ENCODE measurements around the gene LRMDA. TPM values are rescaled to one million over a fixed set of nuclear protein-coding genes. Genes with fewer than 3 reads are reported as not detected.

The LRMDA gene
- total RNA-seq, 2 experiments from 2014 or later, result not detected

DNA sequence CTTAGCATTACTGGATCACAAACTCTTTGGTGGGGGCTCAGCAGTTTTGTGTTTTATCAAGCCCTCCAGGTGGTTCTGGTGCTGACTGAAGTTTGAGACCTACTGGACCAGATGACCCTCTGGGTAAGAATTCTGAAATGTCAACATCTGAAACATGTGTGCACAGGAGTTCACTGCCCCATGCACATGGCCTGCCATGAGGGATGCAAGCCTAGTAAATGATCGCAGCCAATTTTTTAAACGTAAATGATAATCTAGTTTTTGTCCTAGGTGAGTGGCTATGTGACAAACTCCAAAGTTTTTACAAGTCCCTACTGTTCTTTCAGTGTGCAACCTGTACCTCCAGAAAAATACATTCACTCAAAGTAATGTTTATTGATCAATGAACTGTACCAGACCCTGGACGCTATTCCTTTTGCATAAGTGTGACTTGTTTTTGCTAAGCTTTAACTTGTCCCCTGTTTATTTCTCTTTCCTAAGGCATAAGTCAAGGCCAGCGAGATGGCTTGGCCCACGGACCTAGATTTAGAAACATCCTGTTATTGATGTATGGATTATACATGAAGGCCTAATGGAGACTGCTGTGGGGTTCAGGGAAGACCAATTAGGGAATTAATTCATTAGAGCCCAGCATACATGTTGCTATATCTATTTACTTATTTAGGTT, 531.1 kb downstream of the LRMDA start:
- Mint-ChIP-seq H3K4me1 (no peaks in the 10 kb centered on the region), H3K4me3 (no peak overlapping the region), H3K9me3 (no peaks in the 10 kb centered on the region), H3K36me3 (ENCODE audit: low read depth) (no peaks in the 10 kb centered on the region), H3K27me3 (no peaks in the 10 kb centered on the region), H3K27ac (no peak overlapping the region)
- no peak for DNase-seq
- CTCF ChIA-PET, result no interaction called here
- POLR2A ChIA-PET, result no interaction called here

DNA sequence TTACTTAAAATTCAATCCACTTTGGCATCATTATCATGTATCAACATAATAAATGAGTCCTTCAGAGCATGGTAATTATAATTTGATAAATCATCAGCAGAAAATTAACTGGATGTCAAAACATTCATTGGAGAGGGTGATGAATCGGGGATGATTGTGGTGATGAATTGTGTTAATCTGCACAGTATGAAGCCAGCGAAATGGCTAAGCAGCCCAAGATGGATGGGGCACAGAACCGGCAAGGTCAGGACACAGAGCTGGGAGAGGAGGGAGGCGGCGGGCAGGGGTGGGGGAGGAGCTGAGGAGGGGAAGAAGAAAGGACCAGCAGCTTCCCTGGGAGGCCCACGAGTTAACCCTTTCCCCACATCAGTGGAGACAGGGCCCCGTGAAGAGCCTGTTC, 536.1 kb downstream of the LRMDA start:
- DNase-seq, result no peak
- Mint-ChIP-seq H3K27me3 (no peaks in the 10 kb centered on the region), H3K4me3 (no peak overlapping the region), H3K27ac (no peak overlapping the region), H3K36me3 (ENCODE audit: low read depth) (no peaks in the 10 kb centered on the region), H3K4me1 (no peaks in the 10 kb centered on the region), H3K9me3 (no peaks in the 10 kb centered on the region)
- ChIA-PET CTCF (no interaction called here), POLR2A (no interaction called here)

DNA sequence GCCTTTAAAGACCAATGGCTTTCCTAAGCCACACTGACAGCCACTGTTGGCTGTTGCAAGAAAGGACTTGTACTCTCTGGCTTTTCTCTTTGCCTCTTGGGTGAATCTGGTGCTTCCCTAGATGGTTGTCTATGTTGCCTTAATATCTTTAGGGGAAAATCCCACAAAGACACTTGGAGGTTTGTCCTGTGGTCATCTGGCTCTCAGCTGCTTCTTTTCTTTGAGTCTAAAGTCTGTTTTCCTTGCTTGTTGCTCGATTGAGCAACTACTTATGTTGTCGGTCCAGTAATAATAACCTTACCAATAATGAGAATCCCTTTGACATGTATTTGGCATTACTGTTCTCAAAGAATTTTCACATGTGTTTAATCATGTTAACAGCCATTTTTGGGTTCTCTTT, 537.6 kb downstream of the LRMDA start:
- DNase-seq, result no peak
- no peaks in the 10 kb centered on the region for H3K36me3 Mint-ChIP-seq (ENCODE audit: low read depth)
- H3K4me3 Mint-ChIP-seq, result no peak overlapping the region
- no peaks in the 10 kb centered on the region for H3K4me1 Mint-ChIP-seq
- no peaks in the 10 kb centered on the region for H3K9me3 Mint-ChIP-seq
- no peaks in the 10 kb centered on the region for H3K27me3 Mint-ChIP-seq
- ChIA-PET CTCF (interaction anchor here (0.6 kb wide), 1 partner anchor 291 kb away, joined by 3 read pairs; no protein-coding TSS in a partner anchor), POLR2A (no interaction called here)
- H3K27ac Mint-ChIP-seq, result no peak overlapping the region

DNA sequence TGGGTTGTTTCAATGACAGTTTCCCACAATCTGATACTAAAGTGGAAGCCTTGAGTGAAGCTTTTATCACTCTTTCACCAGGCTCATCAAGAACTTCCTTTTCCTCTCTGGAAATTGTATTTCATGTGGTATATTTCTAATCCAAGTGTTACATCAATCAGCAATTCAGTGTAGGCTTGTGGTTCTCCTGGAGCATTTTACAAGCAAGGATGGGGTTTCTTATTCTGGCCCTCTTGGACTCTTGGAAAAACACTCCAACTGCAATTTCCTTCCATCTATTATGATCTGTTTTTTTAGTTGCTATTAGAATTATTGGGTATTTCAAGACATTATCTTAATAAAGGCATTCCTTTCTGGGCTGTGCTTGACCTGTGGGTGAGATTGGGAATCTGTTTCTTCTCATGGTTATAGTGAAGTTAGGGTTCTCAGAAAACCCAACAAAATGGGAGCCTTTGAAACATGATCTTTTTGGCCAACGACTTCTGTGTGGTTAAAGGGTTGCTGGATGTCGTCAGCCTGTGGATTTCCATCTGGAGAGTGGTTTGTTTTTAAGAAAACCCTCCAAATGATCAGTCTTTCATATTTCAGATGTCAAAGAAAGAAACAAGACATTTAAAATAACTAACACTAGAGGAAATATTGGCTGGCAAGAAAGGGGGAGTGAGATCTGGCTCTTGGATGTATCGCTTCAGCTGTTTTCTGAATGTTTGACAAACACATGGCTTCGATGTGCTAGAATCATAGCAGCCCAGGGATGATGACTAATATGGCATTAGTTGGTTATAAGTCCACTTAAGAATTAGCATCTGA, 540.2 kb downstream of the LRMDA start:
- Mint-ChIP-seq H3K4me3 (no peak overlapping the region), H3K27me3 (no peaks in the 10 kb centered on the region), H3K4me1 (no peaks in the 10 kb centered on the region), H3K9me3 (no peaks in the 10 kb centered on the region), H3K36me3 (ENCODE audit: low read depth) (no peaks in the 10 kb centered on the region), H3K27ac (no peak overlapping the region)
- DNase-seq, result no peak
- ChIA-PET POLR2A (no interaction called here), CTCF (no interaction called here)

DNA sequence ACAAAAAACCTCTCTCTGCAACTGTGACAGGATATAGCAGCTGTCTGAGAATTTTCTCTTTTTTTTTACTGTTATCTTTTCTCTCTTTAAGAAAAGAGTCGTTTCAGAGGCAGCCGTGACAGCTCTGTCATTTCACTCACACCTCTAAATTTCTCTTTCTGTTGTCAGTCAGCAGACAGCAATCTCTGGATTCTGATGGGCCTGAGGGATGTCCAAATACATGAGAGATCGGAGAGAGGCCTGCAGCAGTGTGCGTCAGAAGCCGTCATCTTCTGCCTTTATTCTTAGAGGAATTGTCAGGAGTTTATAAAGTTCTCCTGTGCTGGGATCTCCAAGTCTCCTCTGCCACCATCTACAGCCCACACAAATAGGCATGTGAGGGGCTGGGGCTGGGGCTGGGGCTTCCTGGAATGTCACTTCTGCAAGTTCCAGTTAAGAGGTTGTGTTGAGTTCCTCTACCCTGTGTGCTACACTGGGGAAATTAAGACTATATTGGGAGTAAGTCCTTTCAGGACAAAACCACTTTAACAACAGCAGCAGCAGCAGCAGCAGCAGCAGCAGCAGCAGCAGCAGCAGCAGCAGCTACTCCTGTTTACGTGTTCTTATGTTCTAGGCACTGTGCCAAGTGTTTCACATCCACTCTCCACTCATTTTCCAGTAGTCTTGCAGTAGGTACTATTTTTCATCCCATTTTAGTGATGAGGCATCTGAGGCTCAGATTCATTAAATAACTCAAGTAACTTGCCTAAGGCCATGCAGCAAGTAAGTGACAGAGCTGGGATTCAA, 541.3 kb downstream of the LRMDA start:
- Mint-ChIP-seq H3K36me3 (ENCODE audit: low read depth) (no peaks in the 10 kb centered on the region), H3K4me1 (no peaks in the 10 kb centered on the region), H3K27me3 (no peaks in the 10 kb centered on the region), H3K9me3 (no peaks in the 10 kb centered on the region), H3K4me3 (no peak overlapping the region), H3K27ac (no peak overlapping the region)
- POLR2A ChIA-PET, result no interaction called here
- DNase-seq, result no peak
- CTCF ChIA-PET, result no interaction called here

DNA sequence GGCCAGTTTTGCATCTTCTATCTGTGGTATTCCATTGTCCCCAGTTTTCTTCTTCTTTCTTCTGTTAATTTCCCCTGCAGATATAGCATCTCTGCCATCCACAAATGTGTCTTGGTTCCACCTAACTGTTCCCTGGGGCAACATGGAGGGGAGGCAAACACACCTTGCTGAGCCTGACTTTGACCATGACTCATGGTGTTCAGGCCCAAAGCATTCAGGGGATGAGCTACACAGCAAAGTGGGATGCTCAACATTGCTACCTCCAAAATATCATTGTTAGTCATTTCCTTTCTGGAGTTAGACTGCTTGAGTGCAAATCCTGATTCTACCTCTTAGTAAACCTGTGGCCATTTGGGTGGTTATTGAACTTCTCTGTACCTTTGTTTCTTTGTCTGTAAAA, 542.7 kb downstream of the LRMDA start:
- ChIA-PET CTCF (no interaction called here), POLR2A (no interaction called here)
- H3K4me3 Mint-ChIP-seq, result no peak overlapping the region
- H3K4me1 Mint-ChIP-seq, result no peaks in the 10 kb centered on the region
- DNase-seq, result no peak
- no peaks in the 10 kb centered on the region for H3K27me3 Mint-ChIP-seq
- no peaks in the 10 kb centered on the region for H3K36me3 Mint-ChIP-seq (ENCODE audit: low read depth)
- no peak overlapping the region for H3K27ac Mint-ChIP-seq
- no peaks in the 10 kb centered on the region for H3K9me3 Mint-ChIP-seq

DNA sequence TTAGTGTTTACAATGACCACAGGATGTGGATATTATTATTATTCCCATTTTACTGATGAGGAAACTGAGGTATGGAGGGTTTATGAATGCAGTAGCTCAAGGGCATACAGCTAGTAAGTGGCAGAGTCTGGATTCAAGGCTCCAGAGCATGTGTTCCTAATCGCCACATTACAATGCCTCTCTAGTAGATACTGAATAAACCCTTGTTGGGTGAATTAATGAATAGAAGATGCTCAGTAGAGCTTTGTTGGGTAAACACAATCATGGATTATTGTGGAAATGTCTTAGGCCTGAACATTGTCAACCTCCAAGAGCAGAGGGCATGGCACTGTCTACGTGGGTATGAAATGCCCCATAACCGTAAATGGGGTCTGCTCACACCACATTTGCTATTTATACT, 545.3 kb downstream of the LRMDA start:
- no peak overlapping the region for H3K4me3 Mint-ChIP-seq
- no peaks in the 10 kb centered on the region for H3K36me3 Mint-ChIP-seq (ENCODE audit: low read depth)

DNA sequence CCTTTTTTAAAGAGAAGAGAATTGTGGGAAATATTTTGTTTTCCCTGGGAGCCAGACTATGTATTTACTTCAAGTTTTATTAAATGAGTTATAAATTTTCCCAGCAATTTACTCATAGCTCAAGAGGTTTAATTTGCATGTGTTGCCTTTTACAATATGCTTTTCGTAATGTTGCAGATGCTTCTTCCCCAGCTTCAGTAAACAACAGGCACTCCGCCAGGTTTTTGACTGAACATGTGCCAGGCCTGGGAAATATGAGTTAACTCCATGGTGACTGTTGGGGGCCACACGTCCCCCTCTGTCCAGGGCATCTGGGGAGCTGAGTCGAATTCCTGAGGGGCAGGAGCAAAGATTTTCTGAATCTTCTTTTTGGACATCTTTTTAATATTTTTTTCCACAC, 545.7 kb downstream of the LRMDA start:
- ChIA-PET CTCF (no interaction called here), POLR2A (no interaction called here)
- no peaks in the 10 kb centered on the region for H3K27me3 Mint-ChIP-seq
- H3K4me1 Mint-ChIP-seq, result no peaks in the 10 kb centered on the region
- H3K36me3 Mint-ChIP-seq (ENCODE audit: low read depth), result no peaks in the 10 kb centered on the region
- no peaks in the 10 kb centered on the region for H3K9me3 Mint-ChIP-seq
- H3K27ac Mint-ChIP-seq, result no peak overlapping the region
- no peak for DNase-seq
- no peak overlapping the region for H3K4me3 Mint-ChIP-seq

More for the DNA sequence above, 545.3 kb downstream of the LRMDA start:
- Mint-ChIP-seq H3K27ac (no peak overlapping the region), H3K4me1 (no peaks in the 10 kb centered on the region), H3K9me3 (no peaks in the 10 kb centered on the region), H3K27me3 (no peaks in the 10 kb centered on the region)
- POLR2A ChIA-PET, result no interaction called here
- DNase-seq, result no peak
- CTCF ChIA-PET, result no interaction called here

DNA sequence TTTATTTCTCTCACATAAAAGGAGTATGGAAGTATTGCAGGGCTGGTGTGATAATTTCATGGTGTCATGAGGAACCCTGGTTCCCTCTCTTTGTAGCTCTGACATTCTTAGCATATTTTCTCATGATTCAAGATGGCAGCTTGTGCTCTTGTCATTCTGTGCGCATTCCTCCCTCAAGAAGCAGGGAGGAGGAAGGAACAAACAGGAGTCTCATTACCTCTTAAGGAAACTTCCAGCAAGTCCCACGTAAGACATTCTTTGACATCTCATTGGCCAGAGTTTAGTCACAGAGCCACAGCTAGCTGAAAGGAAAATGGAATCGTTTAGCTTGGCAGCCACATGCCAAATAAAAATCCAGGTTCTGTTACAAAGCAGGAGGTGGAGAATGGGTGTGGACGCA, 546.8 kb downstream of the LRMDA start:
- Mint-ChIP-seq H3K36me3 (ENCODE audit: low read depth) (no peaks in the 10 kb centered on the region), H3K27ac (no peak overlapping the region), H3K9me3 (no peaks in the 10 kb centered on the region), H3K4me3 (no peak overlapping the region), H3K27me3 (no peaks in the 10 kb centered on the region), H3K4me1 (no peaks in the 10 kb centered on the region)
- POLR2A ChIA-PET, result interaction anchor here (0.6 kb wide), 1 partner anchor 879 kb away, joined by 3 read pairs; no protein-coding TSS in a partner anchor
- DNase-seq, result no peak
- CTCF ChIA-PET, result no interaction called here

DNA sequence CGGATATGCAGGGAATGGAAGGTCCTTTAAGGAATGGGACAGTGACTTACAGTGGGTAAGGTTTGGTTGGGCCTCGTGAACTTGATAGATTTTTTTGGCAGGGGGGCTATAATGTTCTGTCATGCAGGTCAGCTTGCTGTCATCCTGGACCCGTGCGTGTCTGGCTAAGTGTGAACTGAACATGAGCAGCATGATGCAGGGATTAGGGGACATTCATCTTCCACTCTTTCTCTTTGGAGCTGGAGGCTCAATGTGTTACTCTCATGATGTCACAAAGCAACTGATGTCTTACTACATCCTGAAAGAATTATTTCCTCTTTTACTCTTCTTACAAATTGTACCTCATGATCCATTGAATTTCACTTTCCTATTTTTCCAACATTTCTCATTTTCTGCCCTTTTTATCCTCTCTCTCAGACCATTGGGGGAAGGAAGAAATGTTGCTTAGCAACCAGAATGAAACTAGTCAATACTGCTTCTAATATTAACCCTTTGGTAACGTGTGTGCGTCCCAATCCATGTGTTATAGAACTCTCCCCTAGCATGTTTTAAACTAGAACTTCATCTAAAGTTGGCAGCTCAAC, 549.1 kb downstream of the LRMDA start:
- H3K36me3 Mint-ChIP-seq (ENCODE audit: low read depth), result no peaks in the 10 kb centered on the region
- ChIA-PET POLR2A (no interaction called here), CTCF (no interaction called here)
- H3K27ac Mint-ChIP-seq, result no peak overlapping the region
- H3K27me3 Mint-ChIP-seq, result no peaks in the 10 kb centered on the region
- H3K4me3 Mint-ChIP-seq, result no peak overlapping the region
- no peaks in the 10 kb centered on the region for H3K4me1 Mint-ChIP-seq
- no peaks in the 10 kb centered on the region for H3K9me3 Mint-ChIP-seq
- DNase-seq, result no peak

DNA sequence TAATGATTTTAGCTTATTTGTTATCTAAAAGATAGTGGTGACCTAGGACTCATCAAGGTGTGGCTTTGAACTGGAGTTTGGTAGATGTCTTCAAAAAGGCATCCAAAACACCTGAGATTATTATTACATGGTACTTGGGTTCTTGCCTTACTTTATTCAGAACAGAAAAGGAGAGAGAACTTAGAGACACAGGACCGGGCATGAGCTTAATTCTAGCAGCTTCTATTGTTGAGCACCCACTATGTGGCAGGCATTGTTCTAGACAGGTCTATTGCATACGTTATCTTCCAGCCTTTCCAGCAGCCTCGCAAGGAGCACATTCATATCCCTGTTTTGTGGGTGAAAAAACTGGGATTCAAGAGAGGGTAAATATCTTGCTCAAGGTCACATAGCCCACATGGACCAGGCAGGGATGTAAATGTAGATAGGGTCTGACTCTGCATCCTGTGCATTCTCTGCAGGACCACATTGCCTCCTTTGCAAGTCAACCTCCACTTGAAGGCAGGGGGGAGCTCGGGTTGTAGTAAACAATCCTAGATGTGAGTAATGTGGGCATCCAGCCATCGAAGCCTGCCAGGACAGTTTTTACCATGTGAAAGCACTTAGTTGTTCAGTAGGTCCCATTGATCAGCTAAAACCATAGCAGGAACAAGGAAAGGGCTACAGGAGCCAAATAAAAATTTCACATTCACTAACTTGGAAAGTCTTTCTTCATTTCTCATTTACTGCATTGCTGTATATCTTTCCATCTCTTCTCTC, 551.4 kb downstream of the LRMDA start:
- CTCF ChIA-PET, result interaction anchor here (0.9 kb wide), 1 partner anchor 9 kb away, joined by 3 read pairs; no protein-coding TSS in a partner anchor
- POLR2A ChIA-PET, result no interaction called here
- no peaks in the 10 kb centered on the region for H3K4me1 Mint-ChIP-seq
- no peaks in the 10 kb centered on the region for H3K9me3 Mint-ChIP-seq
- no peak overlapping the region for H3K4me3 Mint-ChIP-seq
- no peak overlapping the region for H3K27ac Mint-ChIP-seq
- no peak for DNase-seq
- H3K27me3 Mint-ChIP-seq, result no peaks in the 10 kb centered on the region
- H3K36me3 Mint-ChIP-seq (ENCODE audit: low read depth), result no peaks in the 10 kb centered on the region

DNA sequence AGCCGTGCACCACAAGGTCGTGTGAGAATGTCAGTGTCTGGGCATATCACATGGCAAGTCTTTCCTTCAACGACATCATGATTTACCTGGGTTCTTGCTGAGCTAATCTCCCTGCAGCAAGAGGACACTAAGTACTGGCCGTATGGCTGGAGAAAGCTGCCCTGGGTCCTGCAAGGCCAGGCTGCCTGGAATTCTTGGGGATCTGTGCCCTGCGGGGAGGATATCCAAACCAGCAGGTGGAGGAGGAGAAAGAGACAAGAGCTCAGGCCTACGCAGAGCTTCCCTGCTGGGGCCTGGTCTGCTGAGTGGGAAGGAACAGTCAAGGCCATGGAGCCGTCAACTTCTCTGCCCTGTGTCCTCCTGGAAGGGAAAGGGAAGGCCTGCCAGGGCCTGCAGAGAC, 552.6 kb downstream of the LRMDA start:
- Mint-ChIP-seq H3K27me3 (no peaks in the 10 kb centered on the region), H3K36me3 (ENCODE audit: low read depth) (no peaks in the 10 kb centered on the region), H3K4me3 (no peak overlapping the region), H3K27ac (no peak overlapping the region), H3K4me1 (no peaks in the 10 kb centered on the region), H3K9me3 (no peaks in the 10 kb centered on the region)
- POLR2A ChIA-PET, result no interaction called here
- no peak for DNase-seq
- CTCF ChIA-PET, result no interaction called here

Measured in activated CD4-positive, alpha-beta T cell treated with anti-CD3 and anti-CD28 coated beads, Interleukin-2, amount 10 ng/mL, durations not matched to agents 7 days and 5 days (primary cell).